COR-L47 (cell line): ENCODE measurements around the gene PRPF31.
"Not testable (repeated sequence)": the region's sequence is repeated elsewhere in the genome, so short reads cannot be mapped to it uniquely, and the experiment has no call there.

Experiments used
- DNase-seq: peaks from one replicate; lab custom pipeline; 2025; lab: John Stamatoyannopoulos, UW

PRPF31 gene, protein sequence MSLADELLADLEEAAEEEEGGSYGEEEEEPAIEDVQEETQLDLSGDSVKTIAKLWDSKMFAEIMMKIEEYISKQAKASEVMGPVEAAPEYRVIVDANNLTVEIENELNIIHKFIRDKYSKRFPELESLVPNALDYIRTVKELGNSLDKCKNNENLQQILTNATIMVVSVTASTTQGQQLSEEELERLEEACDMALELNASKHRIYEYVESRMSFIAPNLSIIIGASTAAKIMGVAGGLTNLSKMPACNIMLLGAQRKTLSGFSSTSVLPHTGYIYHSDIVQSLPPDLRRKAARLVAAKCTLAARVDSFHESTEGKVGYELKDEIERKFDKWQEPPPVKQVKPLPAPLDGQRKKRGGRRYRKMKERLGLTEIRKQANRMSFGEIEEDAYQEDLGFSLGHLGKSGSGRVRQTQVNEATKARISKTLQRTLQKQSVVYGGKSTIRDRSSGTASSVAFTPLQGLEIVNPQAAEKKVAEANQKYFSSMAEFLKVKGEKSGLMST

DNA sequence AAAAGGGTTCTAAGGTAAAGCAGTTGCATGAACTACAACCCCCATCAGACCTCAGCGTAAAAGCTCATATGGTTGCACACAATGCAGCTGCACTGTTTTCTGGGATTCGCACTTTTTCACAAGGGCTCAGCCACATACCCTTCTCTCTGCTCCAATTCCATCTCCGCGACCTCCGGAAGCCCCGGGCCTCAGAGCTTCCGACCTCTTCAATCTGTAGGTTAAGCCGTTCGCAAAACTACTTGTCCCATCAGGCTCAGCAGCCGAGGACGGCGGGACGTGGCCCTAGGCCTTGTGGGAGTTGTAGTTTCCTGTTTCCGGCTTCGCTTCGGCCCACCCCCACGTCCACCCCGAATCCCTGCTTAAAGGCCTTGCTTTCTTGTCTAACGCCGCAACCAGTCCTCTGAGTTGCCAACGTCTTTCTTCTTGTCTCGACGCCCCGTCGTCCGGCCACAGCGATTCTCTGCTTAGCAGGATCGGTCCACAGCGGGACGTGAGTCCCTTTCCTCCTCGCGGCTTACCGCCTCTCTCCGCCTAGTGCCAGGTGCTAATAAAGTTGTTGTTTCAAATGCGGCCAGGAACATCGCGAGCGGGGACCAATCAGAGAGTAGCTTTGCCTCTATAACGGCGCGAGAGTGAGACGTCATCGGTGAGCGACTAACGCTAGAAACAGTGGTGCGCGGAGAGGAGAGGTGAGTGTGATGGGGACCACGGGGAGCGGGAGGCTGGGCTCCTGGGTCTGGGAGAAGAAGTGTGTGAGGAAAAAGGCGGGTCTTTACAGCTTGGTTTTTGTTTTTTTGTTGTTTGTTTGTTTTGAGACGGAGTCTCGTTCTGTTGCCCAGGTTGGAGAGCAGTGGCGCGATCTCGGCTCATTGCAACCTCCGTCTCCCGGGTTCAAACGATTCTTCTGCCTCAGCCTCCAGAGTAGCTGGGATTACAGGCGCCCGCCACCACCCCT, at the start of gene PRPF31, which contains the start of gene TFPT:
Gene PRPF31 (plus strand): TSS at position 646 of the 955 bp plus-strand sequence. CDS start 2,525 bp downstream, outside the sequence.
Gene TFPT (minus strand): TSS at position 549 of the 955 bp plus-strand sequence. CDS start 388 bp downstream, at position 161.
- peak; percentile 94 for DNase-seq

DNA sequence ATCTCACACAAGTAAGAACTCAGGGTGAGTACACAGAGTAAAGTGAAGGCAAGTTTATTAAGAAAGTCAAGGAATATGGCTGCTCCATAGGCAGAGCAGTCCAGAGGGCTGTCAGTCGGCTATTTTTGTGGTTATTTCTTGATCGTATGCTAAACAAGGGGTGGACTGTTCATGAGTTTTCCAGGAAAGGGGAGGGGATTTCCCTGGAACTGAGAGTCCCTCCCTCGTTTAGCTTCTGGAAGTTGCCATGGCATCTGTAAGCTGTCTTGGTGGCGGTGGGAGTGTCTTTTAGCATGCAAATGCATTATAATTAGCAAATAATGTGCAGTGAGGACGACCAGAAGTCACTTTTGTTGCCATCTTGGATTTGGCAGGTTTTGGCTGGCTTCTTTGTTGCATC, 46.1 kb upstream of the PRPF31 start:
- DNase-seq = no peak

DNA sequence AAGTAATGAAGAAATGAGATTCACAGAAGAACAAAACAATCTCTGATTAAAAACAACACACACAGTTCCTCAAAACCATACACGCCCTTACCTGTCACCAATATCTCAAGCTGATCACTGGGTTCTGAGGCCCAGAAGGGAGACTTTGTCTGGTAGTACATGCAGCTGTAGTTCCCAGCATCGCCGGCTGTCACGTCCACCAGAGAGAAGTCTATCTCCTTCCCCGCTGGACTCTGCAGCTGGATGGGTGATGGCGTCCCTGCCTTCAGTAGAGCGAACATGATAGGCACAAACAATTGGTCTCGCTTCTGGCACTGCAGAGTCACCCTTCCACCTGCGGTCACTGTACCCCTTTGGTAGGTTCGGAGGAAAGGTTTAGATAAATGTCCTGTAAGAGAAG, 41.7 kb upstream of the PRPF31 start:
- DNase-seq = no peak

DNA sequence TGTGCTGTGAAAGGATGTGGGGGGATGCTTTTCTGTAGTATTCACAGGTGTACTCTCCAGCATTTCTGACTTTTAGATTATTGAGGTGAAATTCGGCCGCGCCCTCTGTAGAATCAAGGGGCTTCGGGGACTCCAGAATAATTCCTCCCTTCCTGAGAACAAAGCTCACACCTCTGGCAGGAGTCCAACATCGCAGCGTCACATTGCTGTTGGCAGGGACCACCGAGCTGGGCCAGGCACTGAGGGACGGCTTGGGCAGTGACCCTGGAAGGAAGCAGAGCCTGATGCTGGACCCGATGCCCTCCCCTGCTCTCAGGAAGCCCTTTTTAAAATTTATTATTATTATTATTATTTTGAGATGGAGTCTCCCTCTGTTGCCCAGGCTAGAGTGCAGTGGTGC, 40.7 kb upstream of the PRPF31 start:
- DNase-seq = no peak

DNA sequence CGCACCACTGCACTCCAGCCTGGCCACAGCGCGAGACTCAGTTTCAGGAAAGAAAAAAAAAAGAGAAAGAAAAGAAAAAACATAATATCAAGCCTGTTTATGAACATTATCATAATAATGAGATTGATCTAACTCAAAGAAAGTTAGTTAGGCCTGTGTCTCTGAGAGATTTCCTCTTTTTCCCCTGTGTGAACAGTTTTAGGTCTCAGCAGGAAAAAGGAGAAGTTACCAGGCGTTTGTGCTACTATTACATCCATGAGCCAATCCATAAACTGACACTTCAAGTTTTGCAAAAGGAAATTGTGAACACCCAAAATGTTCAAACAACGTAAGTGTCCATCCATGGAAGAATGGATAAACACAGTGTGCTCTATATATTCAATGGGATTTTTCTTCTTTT, 38.2 kb upstream of the PRPF31 start:
- DNase-seq = no peak

DNA sequence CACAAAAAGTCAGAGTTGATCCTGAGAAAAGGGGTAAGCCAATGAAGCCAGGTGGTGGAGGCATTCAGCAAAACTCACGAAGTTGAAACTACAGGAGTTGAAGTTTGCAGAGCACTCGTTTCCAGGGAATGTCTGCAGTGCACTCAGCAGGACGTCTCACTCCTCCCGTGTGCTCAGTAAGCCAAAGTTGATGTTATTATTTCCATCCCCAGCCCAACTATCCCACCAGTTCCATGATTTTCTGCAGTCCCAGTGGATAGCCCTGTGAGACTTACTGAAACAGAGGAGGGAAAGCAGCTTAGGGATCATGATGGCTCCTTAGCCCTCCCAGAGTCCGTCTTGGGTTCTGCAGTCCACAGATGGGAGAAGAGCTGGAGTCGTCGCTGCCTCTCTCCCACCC, 34.5 kb upstream of the PRPF31 start, which contains the start of gene TARM1:
Gene TARM1 (minus strand): TSS at position 334 of the 400 bp plus-strand sequence. CDS start 25 bp downstream, at position 309.
- DNase-seq = no peak

DNA sequence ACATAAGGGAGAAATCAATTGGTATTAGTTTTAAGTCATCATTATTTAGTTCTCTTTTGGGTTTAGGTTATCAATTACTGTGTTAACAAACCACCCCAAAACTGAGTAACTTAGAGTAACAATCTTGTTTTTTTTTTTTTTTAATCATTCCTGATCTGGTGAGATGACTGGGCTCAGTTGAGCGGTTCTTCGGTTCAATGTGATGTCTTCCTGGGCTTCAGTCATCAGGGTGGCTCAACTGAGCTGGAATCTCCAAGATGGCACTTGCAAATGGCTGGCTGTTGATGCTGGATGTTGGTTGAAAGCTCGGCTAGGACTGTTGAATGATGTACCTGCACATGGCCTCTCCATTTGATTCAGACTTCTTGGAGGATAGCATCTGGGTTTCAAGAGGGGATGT, 31.1 kb upstream of the PRPF31 start:
- no peak for DNase-seq

DNA sequence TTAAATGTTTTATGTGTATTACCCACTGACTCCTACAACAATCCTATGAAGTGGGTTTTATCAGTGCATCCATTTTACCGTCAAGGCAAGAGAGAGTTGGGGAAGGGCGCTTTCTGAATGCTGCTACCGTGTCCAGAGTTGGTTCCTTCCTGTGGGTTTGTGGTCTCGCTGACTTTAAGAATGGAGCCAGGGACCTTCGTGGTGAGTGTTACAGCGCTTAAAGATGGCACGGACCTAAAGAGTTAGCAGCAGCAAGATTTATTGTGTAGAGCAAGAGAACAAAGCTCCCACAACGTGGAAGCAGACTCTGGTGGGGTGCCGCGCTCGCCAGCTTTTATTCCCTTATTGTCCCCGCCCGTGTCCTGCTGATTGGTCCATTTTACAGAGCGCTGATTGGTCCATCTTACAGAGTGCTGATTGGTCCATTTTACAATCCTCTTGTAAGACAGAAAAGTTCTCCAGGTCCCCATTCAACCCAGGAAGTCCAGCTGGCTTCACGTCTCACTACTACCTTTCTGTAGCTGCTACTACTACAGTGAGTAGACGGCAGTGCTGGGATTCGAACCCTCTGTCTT, 21.0 kb upstream of the PRPF31 start:
- no peak for DNase-seq

DNA sequence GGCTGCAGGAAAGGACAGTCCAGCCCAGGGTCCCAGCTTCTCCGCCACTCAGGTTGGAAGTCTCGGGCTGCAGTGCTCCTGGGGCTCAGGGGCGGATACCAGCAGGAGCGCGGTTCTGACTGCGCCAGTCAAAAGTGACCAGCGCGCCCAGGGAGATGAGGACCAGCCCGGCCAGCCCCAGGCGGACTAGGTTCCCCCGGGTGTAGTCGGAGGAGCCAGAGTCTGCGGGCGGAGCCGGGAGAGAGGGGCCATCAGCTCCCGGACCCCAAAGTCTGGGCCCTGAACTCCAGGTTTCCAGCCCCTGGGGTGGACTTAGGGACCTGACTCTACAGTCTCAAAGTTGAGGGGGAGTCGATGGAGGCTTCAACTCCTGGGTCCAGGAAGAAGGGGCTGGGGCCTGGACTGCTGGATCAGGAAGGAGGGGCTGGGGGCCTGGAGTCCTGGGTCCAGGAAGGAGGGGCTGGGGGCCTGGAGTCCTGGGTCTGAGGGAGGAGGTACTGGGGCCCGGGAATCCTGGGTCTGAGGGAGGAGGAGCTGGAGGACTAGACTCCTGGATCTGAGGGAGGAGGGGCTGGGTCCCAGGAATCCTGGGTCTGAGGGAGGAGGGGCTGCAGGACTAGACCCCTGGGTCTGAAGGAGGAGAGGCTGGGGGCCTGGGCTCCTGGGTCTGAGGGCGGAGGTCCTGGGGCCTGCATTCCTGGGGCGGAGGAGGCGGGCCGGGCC, 20.3 kb upstream of the PRPF31 start:
- DNase-seq = no peak

DNA sequence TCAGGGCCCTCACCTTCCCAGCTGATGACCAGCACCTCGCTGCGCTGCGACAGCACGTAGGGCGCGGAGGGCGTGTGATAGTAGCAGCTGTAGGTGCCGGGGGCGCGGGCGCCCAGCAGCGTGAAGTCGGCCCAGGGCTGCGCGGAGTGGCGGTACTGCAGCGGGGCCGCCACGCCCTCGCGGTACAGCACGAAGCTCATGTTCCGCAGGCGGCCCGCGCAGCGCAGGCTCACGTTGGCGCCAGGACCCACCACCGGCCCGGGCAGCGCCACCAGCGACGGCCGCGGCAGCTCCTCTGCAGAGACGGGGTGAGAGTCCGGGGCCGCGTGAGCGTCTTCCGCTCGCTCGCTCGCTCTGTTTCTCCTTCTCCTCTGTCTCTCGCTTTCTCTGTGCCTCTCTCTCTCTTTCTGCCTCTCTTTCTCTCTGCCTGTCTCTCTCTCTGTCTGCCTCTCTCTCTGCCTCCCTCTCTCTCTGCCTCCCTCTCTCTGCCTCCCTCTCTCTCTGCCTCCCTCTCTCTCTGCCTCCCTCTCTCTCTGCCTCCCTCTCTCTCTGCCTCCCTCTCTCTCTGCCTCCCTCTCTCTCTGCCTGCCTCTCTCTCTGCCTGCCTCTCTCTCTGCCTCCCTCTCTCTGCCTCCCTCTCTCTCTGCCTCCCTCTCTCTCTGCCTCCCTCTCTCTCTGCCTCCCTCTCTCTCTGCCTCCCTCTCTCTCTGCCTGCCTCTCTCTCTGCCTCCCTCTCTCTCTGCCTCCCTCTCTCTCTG, 19.5 kb upstream of the PRPF31 start:
- DNase-seq = peak; percentile 10

DNA sequence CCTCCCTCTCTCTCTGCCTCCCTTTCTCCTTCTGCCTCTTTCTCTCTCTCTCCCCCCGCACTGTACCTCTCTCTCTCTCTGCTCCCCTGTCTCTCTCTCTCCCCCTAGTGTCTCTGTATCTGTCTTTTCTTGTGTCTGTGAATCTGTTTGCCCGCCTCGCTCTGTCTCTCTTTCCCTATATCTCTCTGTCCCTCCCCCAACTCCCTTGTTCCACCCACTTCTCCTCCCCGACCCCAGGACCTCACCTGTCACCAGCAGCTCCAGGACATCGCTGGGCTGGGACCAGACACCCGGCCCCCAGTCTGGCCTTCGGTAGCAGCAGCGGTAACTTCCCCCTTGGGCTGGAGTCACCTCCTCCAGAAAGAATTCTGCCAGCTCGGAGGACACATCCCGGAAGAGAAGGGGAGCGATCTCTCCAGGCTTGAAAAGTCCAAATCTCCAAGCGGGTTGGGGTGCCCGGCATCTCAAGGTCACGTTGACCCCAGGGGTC, 18.9 kb upstream of the PRPF31 start:
- no peak for DNase-seq

DNA sequence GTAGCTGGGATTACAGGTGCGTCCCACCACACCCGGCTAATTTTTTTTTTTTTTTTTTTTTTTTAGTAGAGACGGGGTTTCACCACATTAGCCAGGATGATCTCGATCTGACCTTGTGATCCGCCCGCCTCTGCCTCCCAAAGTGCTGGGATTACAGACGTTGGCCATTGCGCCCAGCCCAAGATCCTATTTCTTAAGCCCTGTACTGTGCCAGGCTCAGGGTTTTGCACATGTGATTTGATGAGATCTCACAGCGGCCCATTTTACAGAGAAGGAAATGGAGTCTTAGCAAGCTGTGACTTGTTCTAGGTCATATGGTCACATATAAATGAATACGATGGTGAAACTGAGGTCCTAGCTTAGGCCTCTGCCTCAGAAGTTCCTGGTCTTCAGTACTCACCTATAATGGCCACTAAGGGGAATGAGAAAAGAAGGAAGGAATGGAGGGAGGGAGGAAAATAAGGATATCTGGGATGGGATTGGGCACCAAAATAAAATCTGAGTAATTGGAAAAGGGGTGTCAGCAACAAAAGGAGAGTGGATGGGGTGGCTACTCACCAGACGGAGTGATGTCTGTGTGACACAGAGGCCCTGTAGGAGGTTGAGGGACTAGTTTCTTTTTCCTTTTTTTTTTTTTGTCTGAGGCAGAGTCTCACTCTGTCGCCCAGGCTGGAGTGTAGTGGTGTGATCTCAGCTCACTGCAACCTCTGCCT, 16.2 kb upstream of the PRPF31 start:
- no peak for DNase-seq

DNA sequence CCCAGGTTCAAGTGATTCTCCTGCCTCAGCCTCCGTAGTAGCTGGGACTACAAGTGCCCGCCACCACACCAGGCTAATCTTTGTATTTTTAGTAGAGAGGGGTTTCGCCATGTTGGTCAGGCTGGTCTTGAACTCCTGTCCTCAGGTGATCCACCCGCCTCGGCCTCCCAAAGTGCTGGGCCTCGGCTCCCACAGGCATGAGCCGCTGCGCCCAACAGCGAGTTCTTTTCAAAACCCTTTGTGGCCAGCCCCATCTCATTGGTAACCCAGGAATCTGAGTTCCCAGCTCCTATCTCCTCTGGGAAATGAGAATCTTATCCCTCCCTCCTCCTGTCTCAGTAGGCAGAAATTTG, 15.7 kb upstream of the PRPF31 start:
- not testable (repeated sequence) for DNase-seq

DNA sequence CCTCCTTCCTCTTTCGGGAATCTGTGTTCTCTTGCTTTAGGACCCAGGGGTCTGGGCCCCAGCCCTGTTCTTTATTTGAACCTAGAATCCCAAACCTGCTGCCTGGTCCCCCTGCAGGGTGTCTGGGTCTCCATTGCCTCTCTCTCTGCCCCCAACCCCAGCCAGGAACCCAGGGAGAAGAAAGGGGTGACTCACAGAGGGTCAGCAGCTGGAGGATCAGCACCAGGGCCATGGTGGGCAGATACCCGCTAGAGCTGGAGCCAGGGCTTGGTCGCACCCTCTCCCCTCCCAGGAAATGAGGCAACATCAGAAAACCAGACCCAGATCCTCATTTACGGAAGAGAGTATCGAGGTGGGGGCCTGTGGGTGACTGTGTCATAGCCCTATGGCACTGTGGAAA, 15.0 kb upstream of the PRPF31 start, which contains the start of gene OSCAR:
Gene OSCAR (minus strand): TSS at position 243 of the 400 bp plus-strand sequence. CDS start 11 bp downstream, at position 232.
- no peak for DNase-seq

DNA sequence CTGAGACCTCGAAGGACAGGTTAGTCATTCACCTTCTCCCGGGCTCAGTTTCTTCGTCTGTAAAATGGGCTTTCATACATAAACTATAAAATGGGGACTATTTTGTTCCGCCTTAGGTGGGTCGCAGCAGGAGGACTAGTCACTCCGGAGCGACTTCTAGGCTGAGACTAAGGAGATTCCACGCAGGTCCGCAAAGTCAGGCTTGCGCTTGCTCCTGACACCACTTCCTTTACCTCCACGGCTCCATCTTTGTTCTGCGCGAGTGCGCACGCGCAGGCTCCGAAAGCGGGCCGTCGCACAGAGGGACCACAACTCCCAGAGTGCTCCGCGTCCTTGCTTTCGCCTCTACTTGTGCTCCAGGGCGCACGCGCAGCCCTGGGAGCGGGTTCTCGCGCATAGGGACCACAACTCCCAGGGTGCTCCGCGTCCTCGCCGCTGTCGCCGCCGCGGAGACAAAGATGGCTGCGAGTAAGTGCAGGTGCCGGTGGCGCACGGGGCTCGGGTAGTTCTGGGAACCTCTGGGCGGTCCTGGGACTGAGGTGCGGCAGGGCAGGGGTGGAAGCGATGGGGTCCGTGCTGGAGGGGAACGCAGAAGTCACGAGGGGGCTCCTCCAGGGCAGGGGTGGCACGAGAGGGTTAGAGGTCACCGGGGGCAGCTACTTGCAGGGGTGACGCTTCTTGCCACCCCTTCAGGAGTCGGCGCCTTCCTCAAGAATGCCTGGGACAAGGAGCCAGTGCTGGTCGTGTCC, 13.0 kb upstream of the PRPF31 start, which contains the start of gene NDUFA3:
Gene NDUFA3 (plus strand): TSS at position 435 of the 749 bp plus-strand sequence. CDS start 24 bp downstream, at position 459.
- peak; percentile 97 for DNase-seq

DNA sequence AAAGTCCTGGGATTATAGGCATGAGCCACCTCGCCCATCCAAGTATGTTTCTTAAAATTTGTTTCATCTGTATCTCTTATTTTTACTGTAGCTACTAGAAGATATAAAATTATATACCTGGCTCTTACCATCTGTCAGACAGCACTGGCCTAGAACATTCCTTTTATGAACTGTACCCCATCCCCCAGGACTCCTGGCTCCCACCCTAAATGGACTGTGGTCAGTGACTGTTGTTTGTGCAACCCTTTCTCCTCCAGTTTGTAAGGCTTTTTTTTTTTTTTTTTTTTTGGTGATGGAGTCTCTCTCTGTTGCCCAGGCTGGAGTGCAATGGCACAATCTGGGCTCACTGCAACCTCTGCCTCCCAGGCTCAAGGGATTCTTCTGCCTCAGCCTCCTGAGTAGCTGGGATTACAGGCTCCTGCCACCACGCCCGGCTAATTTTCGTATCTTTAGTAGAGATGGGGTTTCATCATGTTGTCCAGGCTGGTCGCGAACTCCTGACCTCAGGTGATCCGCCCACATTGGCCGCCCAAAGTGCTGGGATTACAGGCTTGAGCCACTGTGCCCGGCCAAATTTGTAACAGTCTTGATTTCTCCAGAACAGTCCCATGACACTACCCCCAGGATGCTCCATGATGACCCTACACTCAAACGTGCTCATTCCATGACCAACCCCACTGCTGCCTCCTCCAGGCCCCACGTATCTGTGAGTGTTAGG, 10.4 kb upstream of the PRPF31 start:
- no peak for DNase-seq

DNA sequence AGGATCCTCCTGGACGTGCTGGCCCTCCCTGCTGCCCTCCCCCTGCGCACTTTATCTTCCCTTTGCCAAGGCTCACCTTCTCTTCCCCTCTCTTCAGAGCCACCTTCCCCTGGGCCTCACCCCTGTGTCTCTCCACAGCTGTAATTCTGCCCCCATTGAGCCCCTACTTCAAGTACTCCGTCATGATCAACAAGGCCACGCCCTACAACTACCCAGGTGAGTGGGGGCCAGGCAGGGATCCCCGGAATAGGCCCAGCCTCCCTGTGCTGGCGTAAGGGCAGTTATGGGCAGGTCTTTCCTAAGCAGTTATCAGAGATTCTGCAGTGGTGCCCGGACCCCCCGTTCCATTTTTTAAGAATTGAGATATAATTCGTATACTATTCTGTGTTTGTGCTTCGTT, 9.8 kb upstream of the PRPF31 start:
- DNase-seq = no peak

DNA sequence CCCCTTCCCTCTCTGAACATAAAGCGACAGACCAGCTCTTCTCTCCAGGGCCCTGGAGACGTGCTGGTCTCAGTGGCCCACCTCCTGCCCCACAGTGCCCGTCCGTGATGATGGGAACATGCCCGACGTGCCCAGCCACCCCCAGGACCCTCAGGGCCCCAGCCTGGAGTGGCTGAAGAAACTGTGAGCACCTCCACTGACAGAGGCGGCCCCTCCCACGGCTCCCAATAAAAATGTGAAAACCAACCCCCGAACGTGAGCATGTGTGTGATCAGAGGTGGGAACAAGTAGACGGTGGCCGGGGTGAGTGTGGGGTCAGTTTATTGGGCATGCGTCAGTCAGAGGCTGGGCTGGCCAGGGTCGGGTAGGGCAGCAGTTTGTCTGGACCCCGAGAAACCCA, 8.8 kb upstream of the PRPF31 start:
- no peak for DNase-seq
